Colon (tissue), 2 donors: ENCODE results near the gene QSOX2.

Experiments
- FAIRE-seq: peaks from 2 replicates; lab custom pipeline; 2012; peaks lifted over from hg19 to GRCh38; lab: Jason Lieb, UNC
- donor health status: control.
- donor health status: control.

QSOX2 gene

GRCh38 chr9:136264441-136265405 is 19.1 kb upstream of the QSOX2 start:
- no peak for FAIRE-seq

GRCh38 chr9:136264031-136264430 is 18.4 kb upstream of the QSOX2 start:
- no peak for FAIRE-seq

GRCh38 chr9:136262671-136263178 is 17.1 kb upstream of the QSOX2 start:
- FAIRE-seq: no peak

- no peak for FAIRE-seq
These were observed 16.2 kb upstream of the QSOX2 start for GRCh38 chr9:136261686-136262430.

GRCh38 chr9:136260936-136261472 is 15.4 kb upstream of the QSOX2 start:
- FAIRE-seq: no peak

GRCh38 chr9:136260521-136260920 is 14.9 kb upstream of the QSOX2 start:
- FAIRE-seq: no peak

GRCh38 chr9:136259836-136260235 is 14.2 kb upstream of the QSOX2 start:
- FAIRE-seq: no peak

GRCh38 chr9:136259517-136259813 is 13.9 kb upstream of the QSOX2 start:
- no peak for FAIRE-seq

GRCh38 chr9:136258786-136259516 is 13.3 kb upstream of the QSOX2 start:
- no peak for FAIRE-seq

GRCh38 chr9:136258299-136258625 is 12.7 kb upstream of the QSOX2 start:
- FAIRE-seq: no peak

GRCh38 chr9:136257381-136258298 is 12.0 kb upstream of the QSOX2 start:
- no peak for FAIRE-seq

- FAIRE-seq: no peak
These were observed 10.6 kb upstream of the QSOX2 start for GRCh38 chr9:136255896-136256890.

GRCh38 chr9:136255166-136255538 is 9.5 kb upstream of the QSOX2 start:
- no peak for FAIRE-seq

- FAIRE-seq: no peak
These were observed 9.0 kb upstream of the QSOX2 start for GRCh38 chr9:136254381-136255165.

GRCh38 chr9:136253246-136254130 is 7.9 kb upstream of the QSOX2 start:
- FAIRE-seq: no peak

- no peak for FAIRE-seq
These were observed 7.2 kb upstream of the QSOX2 start for GRCh38 chr9:136252846-136253245.

- no peak for FAIRE-seq
These were observed 6.7 kb upstream of the QSOX2 start for GRCh38 chr9:136252281-136252680.
